Loucy (cell line): ENCODE results near the gene SGIP1.

ENCODE experiments used
- CTCF ChIP-seq: fragments of 200-600 bp; sonication (generic); conservative IDR thresholded peaks from 2 replicates; pipeline ENCODE4 v1.5.1; 2014; ENCODE audit warnings: mild to moderate bottlenecking, antibody characterized with exemption, low read length
- EZH2phosphoT487 ChIP-seq: fragments of 200-600 bp; IDR thresholded peaks from 2 replicates; pipeline ENCODE4 v1.6.1; 2018; ENCODE audit warnings: antibody characterized with exemption, mild to moderate bottlenecking, moderate library complexity, borderline replicate concordance

- no peak for TF ChIP-seq CTCF
- no peak for TF ChIP-seq EZH2phosphoT487
These were observed 148.2 kb downstream of the SGIP1 start for GRCh38 chr1:66682106-66682505.
